Activated CD4-positive, alpha-beta T cell treated with anti-CD3 and anti-CD28 coated beads, Interleukin-2, amount 50 U/mL, for 1 hour (primary cell): ENCODE measurements around the gene CEACAM1.
"Not testable (repeated sequence)": the region's sequence is repeated elsewhere in the genome, so short reads cannot be mapped to it uniquely, and the experiment has no call there.

Source experiments
- DNase-seq: peaks from one replicate; pipeline ENCODE4 v3.0.0-alpha.2; 2020

Gene CEACAM1

DNA sequence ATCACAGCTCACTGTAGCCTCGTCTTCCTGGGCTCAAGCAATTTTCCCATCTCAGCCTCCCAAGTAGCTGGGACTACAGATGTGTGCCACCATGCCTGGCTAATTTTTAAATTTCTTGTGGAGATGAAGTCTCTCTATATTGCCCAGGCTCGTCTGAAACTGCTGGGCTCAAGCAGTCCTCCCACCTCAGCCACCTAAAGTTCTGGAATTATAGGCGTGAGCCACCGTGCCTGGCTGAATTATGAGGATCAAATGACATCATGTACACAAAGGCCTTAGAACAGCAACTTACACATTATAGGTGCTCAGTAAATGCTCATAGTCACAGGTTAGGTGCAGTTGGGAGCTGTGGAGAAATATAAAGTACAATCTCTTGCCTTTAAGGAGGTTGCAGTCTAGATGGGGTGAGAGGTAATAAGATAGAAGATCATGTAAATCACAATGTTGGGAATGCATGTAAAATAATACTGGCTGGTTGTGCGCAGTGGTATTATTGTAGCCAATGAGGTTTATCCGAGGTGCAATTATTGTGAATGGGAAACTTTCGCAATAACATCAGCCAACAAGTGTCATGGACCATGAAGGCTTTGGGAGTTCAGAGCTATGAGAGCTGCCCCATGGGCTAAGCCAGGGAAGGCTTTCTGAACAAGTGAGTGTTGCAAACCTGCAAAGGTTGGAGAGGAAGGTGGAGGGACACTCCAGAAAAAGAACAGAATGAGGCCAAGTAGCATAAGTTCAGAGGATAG lies 55.7 kb downstream of the CEACAM1 start:
- no peak for DNase-seq

DNA sequence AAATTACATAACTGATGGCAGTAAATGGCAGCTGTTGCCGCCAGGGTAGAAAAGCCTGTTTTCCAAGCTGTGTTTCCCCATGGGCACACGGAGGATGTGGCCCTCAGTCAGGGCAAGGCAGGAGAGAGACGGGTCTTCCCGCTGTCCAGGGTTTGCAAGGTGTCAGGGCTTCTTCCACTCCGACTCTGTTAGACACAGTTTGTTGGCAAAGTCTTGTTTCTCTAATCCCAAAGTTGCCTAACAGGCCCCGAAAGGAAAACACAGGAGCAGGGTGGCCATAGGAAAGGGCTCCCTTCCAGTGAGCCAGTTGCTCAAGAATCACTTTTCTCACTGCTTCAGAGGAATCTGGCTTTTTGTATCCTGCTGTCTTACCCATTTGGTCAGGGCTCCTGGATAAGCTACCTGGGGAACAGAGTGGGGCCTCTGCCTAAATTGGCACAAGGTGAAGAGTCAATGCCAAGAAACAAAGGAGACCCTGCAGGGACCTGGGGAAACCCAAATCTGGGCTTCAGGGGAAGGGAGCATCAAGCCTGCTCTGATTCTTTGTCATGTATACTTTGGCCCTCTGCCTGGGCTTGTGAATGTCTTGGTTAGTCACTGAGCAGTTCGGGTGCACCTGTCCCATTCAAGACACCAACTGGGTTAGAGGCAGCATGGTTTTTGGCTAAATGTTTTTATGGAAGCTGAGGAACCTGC lies 56.6 kb downstream of the CEACAM1 start:
- DNase-seq = no peak

DNA sequence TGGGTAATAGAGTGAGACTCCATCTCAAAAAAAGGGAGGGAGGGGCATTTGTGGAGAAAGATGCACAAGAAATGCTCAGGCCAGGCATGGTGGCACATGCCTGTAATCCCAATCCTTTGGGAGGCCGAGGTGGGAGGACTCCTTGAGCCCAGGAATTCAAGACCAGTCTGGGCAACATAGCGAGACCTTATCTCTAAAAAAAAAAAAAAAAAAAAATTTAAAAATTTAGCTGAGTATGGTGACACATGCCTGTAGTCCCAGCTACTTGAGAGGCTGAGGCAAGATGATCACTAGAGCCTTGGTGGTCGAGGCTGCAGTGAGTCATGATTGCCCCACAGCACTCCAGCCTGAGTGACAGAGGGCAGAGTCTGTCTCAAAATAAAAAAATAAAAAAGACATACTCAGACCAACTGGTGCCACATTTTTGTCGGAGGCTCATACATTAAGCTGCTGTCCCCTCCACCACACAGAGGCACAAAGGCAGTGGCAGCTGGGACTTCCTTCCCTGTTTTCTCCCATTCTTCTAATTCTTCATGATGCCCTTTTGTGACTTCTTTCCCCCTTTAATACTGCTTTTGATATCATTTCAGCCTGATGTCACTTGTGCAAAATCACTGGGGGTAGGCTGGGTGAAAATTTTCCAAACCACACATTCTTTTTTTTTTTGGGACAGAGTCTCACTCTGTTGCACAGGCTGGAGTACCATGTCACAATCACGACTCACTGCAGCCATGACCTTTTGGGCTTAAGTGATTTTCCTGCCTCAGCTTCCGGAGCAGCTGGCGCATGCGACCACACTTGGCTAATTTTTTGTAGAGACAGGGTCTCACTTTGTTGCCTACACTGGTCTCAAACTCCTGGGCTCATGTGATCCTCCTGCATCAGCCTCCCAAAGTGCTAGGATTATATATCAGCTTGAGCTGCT lies 58.7 kb downstream of the CEACAM1 start:
- no peak for DNase-seq

DNA sequence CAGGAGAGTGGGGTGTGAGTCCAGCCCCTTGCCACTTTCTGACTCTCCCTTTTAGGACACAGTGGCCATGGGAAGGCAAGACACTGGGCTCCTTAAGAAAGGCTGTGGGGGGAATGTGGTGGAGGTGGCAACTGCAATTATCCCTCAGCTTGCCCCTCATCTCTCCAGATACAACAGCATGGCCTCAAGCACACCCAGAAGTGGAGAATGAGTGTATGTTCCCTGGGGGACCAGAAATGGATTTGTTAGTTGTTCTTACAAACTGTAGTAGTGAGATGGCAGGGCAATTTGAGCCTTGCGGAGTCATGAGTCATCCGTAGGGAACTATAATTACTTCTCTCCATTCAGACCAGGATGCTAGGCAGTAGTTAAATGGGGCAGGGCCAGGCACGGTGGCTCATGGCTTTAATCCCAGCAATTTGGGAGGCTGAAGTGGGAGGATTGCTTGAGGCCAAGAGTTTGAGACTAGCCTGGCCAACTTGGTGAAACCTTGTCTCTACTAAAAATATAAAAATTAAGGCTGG lies 59.9 kb downstream of the CEACAM1 start:
- DNase-seq = no peak

DNA sequence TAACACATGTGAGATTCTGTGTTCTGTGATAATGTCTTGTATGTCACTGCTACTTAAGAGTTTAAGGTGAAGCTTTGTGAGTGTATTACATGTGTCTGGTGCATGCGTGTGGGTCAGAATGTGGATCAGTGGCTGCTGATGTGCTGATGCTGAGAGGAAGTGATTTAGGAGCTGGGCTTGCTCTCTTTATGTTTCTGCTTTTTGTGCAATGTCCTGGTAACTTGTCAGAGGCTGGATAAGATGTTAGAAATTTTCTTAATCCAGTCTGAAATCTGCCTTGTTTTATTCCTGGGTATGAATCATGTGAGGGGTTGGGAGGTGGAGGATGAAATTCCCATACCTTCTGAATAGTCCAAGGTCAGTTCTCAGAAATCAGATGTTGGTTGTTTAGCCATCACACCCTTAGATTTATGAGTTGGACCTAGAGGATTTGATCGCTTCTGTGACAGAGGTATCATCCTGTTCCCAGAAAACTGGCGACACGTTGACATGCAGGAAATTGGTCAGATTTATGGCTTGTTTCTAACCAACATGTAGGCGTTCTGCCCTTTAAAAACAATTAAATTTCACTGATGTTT lies 61.0 kb downstream of the CEACAM1 start:
- DNase-seq = no peak

DNA sequence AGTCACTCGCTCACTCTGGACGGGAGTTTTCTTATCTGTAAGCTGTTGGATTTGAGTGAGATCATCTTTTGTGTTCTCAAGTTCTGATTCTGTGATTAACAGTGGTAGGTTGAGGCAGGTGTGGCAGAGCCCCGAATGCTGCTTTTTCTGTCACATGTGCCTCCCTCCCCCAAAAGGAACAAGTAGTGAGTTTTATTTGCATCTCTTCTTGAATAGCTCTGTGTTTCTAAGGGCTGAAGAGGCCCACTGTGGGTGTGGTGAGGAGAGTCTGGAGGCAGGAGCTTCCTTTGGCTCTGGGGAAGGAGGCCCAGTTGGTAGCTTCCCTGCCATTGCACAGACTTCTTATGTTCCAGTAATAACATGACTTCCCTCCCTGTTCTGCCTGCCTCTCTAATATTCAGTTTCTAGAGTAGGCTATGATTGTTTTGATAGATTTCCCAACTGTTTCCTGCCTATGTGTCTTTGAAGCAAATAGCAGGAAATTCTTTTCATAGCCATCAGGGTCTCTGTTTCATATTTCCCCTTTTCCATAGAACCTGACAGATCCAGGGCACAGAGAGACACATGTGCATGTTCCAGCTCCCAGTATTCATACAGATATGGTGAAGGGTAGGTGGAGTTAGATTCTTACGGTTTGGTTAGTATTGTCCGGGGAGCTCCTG lies 61.6 kb downstream of the CEACAM1 start:
- DNase-seq = no peak

DNA sequence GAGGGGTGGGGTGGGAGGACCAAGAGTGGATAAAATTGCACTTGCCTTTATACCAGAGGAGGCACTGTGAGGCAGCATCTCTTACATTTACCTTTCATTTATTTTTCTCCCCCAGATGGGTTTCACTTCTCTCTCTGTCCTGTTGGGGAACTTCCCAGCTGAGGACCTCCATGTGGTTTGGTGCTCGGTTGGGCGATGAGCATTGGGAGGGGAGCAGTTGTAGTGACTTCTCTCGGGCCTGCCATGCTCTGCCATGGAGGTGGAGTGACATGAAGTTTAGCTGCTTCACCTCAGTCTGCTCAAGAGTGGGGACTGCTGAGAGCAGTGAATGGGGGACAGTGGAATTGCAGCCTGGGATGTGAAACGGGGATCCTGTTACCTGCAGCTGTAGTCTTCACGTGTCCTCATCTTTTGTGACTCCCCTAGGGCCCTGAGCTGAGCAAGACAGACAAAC lies 62.4 kb downstream of the CEACAM1 start:
- no peak for DNase-seq

DNA sequence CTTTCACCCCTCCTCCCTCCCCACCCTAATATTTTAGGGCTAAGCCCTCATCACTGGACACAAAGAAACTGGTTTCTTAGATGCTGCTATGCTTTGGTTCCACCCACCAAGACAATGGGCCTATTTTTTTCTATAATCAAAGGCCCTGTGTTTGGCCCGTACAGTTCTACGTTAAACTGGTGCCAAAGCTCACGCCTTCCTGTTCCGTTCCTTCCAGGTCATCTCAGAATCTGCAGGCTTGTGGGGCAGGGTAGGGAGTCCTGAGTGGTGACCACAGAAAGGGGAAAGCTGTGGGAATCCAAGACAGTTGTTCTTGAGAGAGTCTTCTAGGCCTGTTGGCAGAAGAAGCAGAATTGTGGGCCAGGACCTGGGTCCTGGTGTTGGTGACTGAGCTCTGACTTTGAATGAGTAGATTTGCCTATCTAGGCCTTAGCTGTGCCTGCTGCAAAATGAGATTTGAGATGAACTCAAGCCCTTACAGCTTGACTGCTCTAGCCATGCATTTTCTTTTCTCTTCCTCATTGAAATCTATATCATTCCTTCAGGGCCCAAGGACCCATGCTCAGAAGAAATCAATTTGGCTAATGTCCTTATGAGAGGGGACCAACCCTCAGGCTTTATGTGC lies 66.5 kb downstream of the CEACAM1 start:
- no peak for DNase-seq

DNA sequence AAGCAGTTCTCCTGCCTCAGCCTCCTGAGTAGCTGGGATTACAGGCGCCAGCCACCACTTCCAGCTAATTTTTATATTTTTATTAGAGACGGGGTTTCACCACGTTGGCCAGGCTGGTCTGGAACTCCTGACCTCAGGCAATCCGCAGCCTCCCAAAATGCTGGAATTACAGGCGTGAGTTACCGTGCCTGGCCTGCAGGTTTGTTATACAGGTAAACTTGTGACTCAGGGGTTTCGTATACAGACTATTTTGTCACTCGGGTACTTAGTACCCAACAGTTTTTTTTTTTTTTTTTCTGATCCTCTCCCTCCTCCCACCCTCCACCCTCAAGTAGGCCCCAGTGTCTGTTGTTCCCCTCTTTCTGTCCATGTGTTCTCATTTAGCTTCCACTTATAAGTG lies 67.0 kb downstream of the CEACAM1 start:
- DNase-seq = not testable (repeated sequence)

DNA sequence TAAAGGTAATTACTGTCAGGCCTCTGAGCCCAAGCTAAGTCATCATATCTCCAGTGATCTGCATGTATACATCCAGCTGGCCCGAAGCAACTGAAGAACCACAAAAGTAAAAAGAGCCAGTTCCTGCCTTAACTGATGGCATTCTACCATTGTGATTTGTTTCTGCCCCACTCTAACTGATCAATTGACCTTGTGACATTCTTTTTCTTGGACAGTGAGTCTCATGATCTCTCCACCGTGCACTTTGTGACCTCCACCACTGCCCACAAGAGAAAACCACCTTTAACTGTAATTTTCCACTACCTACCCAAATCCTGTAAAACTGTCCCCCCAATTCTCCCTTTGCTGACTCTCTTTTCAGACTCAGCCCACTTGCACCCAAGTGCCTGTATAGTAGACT lies 68.4 kb downstream of the CEACAM1 start:
- no peak for DNase-seq
